Neural cell (in vitro differentiated cells): ENCODE data around the gene ASAP3. TPM values are rescaled to one million over a fixed set of nuclear protein-coding genes. Genes with fewer than 3 reads are reported as not detected.

Experiments used
- H2AFZ ChIP-seq: fragments of 200-600, 300-800 bp; sonication (generic), shearing (Covaris generic); 2 replicates; pipeline ENCODE4 v1.6.0; 2014; ENCODE audit warnings: low read depth, mild to moderate bottlenecking, antibody characterized with exemption, low read length, moderate library complexity
- H3F3A ChIP-seq: fragments of 200-600 bp; shearing (Covaris generic); 2 replicates; pipeline ENCODE4 v1.6.1; 2016; ENCODE audit warnings: mild to moderate bottlenecking, moderate library complexity, mixed read lengths, antibody characterized with exemption, low read length; ENCODE audit not compliant: insufficient read depth, poor library complexity, severe bottlenecking
- H3K27ac ChIP-seq: fragments of 200-600, 300-800 bp; sonication (generic), shearing (Covaris generic); 2 replicates; pipeline ENCODE4 v1.5.1; 2014; ENCODE audit warnings: mild to moderate bottlenecking, low read length, moderate library complexity
- H3K27me3 ChIP-seq: fragments of 300-800, 200-600 bp; sonication (generic), shearing (Covaris generic); 2 replicates; pipeline ENCODE4 v1.6.0; 2014; ENCODE audit warnings: mild to moderate bottlenecking, low read depth, low read length, moderate library complexity; ENCODE audit not compliant: insufficient read depth
- H3K36me3 ChIP-seq: fragments of 300-800, 200-600 bp; sonication (generic), shearing (Covaris generic); 2 replicates; pipeline ENCODE4 v1.5.1; 2014; ENCODE audit warnings: mild to moderate bottlenecking, antibody characterized with exemption, low read length, moderate library complexity; ENCODE audit not compliant: insufficient read depth
- H3K4me2 ChIP-seq: fragments of 300-800, 200-600 bp; sonication (generic), shearing (Covaris generic); 2 replicates; pipeline ENCODE4 v1.6.0; 2014; ENCODE audit warnings: mild to moderate bottlenecking, low read length
- H3K4me3 ChIP-seq: fragments of 300-800, 200-600 bp; sonication (generic), shearing (Covaris generic); 2 replicates; pipeline ENCODE4 v1.5.1; 2014; ENCODE audit warnings: mild to moderate bottlenecking, low read length, moderate library complexity
- H3K79me2 ChIP-seq: fragments of 200-600 bp; shearing (Covaris generic); replicated peaks from 2 replicates; pipeline ENCODE4 v1.6.0; 2014; ENCODE audit warnings: mild to moderate bottlenecking, low read length, moderate library complexity; ENCODE audit not compliant: insufficient read depth
- H3K9ac ChIP-seq: fragments of 300-800, 200-600 bp; sonication (generic), shearing (Covaris generic); 2 replicates; pipeline ENCODE4 v1.6.1; 2016; ENCODE audit warnings: mild to moderate bottlenecking, low read length, mixed read lengths
- H3K9me2 ChIP-seq: fragments of 200-600 bp; shearing (Covaris generic); 2 replicates; pipeline ENCODE4 v1.6.1; 2016; ENCODE audit warnings: mild to moderate bottlenecking, low read length, mixed read lengths; ENCODE audit not compliant: insufficient read depth
- H3K9me3 ChIP-seq: fragments of 200-600, 300-800 bp; sonication (generic), shearing (Covaris generic); 2 replicates; pipeline ENCODE4 v1.6.1; 2016; ENCODE audit warnings: mild to moderate bottlenecking, mixed run types, low read length, moderate library complexity, mixed read lengths
- H4K20me1 ChIP-seq: fragments of 200-600 bp; shearing (Covaris generic); 2 replicates; pipeline ENCODE4 v1.6.1; 2016; ENCODE audit warnings: mild to moderate bottlenecking, mixed run types; ENCODE audit not compliant: insufficient read depth
- EP300 ChIP-seq: fragments of 450-650 bp; conservative IDR thresholded peaks from 2 replicates; pipeline ENCODE4 v1.6.1; 2014; ENCODE audit warnings: antibody characterized with exemption, mild to moderate bottlenecking, moderate library complexity; ENCODE audit not compliant: poor library complexity, severe bottlenecking
- EZH2 ChIP-seq: fragments of 200-600, 300-800 bp; shearing (Covaris generic), sonication (generic); IDR thresholded peaks from 2 replicates; pipeline ENCODE4 v1.6.1; 2014; ENCODE audit warnings: antibody characterized with exemption, low read length, borderline replicate concordance, mild to moderate bottlenecking; ENCODE audit not compliant: insufficient read depth, poor library complexity, severe bottlenecking
- MXI1 ChIP-seq: fragments of 450-650 bp; conservative IDR thresholded peaks from 2 replicates; pipeline ENCODE4 v1.6.1; 2014; ENCODE audit warnings: antibody characterized with exemption, mild to moderate bottlenecking; ENCODE audit not compliant: poor library complexity, severe bottlenecking
- POLR2AphosphoS5 ChIP-seq: IDR thresholded peaks from 2 replicates; pipeline ENCODE4 v1.6.1; 2012
- RAD21 ChIP-seq: fragments of 450-650 bp; conservative IDR thresholded peaks from 2 replicates; pipeline ENCODE4 v1.6.1; 2014; ENCODE audit warnings: antibody characterized with exemption, mild to moderate bottlenecking, moderate library complexity
- SMC3 ChIP-seq: fragments of 450-650 bp; conservative IDR thresholded peaks from 2 replicates; pipeline ENCODE4 v1.6.1; 2014; ENCODE audit warnings: antibody characterized with exemption, mild to moderate bottlenecking, moderate library complexity; ENCODE audit not compliant: poor library complexity
- TAF1 ChIP-seq: IDR thresholded peaks from 2 replicates; pipeline ENCODE4 v1.6.1; 2012; ENCODE audit warnings: low read depth
- polyA plus RNA-seq: library from polyadenylated mRNA; depleted of rRNA; stranded (reverse); fragments of >200 nt; gene quantifications from 2 replicates; pipeline ENCODE4 v1.2.3, GENCODE V29; 2014
- TF ChIP-seq, protein P1 (sequence below): fragments of 450-650 bp; IDR thresholded peaks from 2 replicates; pipeline ENCODE4 v1.5.1; 2014; ENCODE audit warnings: antibody characterized with exemption, mild to moderate bottlenecking, moderate library complexity; ENCODE audit not compliant: poor library complexity, severe bottlenecking
- TF ChIP-seq, protein P2 (sequence below): IDR thresholded peaks from 2 replicates; pipeline ENCODE4 v1.6.1; 2012; ENCODE audit warnings: borderline replicate concordance

ASAP3 gene
- polyA plus RNA-seq, 1 donor from 2014 or later, result 24.9 TPM

DNA sequence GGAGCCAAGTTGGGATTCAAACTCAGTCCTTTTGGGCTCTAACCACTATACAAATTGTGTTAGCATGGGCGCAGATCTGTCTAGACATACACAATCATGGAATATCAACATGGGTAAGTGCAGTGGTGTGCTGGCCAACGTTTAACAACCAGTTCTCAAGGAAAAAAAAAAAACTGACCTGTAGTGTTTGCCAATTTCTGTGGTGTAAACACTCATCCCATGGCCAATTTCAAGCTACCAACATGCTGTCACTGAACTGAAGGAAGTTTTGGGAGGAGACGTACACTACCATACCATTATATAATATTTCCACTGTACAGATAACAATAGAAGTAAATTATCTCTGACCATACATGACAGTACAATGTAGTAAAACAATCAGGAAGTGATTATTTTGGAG, 62.6 kb downstream of the ASAP3 start:
- H4K20me1 ChIP-seq, result no peaks in the 10 kb centered on the region
- H3K9me3 ChIP-seq, result no peaks in the 10 kb centered on the region
- no peak for TF ChIP-seq EZH2
- no peak for TF ChIP-seq TAF1
- no peak for TF ChIP-seq SMC3
- no peak for TF ChIP-seq POLR2AphosphoS5
- no peak for TF ChIP-seq MXI1
- TF ChIP-seq RAD21, result no peak
- TF ChIP-seq, protein P1, sequence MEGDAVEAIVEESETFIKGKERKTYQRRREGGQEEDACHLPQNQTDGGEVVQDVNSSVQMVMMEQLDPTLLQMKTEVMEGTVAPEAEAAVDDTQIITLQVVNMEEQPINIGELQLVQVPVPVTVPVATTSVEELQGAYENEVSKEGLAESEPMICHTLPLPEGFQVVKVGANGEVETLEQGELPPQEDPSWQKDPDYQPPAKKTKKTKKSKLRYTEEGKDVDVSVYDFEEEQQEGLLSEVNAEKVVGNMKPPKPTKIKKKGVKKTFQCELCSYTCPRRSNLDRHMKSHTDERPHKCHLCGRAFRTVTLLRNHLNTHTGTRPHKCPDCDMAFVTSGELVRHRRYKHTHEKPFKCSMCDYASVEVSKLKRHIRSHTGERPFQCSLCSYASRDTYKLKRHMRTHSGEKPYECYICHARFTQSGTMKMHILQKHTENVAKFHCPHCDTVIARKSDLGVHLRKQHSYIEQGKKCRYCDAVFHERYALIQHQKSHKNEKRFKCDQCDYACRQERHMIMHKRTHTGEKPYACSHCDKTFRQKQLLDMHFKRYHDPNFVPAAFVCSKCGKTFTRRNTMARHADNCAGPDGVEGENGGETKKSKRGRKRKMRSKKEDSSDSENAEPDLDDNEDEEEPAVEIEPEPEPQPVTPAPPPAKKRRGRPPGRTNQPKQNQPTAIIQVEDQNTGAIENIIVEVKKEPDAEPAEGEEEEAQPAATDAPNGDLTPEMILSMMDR, result no peak
- TF ChIP-seq, protein P2, sequence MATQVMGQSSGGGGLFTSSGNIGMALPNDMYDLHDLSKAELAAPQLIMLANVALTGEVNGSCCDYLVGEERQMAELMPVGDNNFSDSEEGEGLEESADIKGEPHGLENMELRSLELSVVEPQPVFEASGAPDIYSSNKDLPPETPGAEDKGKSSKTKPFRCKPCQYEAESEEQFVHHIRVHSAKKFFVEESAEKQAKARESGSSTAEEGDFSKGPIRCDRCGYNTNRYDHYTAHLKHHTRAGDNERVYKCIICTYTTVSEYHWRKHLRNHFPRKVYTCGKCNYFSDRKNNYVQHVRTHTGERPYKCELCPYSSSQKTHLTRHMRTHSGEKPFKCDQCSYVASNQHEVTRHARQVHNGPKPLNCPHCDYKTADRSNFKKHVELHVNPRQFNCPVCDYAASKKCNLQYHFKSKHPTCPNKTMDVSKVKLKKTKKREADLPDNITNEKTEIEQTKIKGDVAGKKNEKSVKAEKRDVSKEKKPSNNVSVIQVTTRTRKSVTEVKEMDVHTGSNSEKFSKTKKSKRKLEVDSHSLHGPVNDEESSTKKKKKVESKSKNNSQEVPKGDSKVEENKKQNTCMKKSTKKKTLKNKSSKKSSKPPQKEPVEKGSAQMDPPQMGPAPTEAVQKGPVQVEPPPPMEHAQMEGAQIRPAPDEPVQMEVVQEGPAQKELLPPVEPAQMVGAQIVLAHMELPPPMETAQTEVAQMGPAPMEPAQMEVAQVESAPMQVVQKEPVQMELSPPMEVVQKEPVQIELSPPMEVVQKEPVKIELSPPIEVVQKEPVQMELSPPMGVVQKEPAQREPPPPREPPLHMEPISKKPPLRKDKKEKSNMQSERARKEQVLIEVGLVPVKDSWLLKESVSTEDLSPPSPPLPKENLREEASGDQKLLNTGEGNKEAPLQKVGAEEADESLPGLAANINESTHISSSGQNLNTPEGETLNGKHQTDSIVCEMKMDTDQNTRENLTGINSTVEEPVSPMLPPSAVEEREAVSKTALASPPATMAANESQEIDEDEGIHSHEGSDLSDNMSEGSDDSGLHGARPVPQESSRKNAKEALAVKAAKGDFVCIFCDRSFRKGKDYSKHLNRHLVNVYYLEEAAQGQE, result no peak
- no peak for TF ChIP-seq EP300
- H2AFZ ChIP-seq, result no peak overlapping the region
- H3K27ac ChIP-seq, result no peak overlapping the region
- H3K4me3 ChIP-seq, result no peak overlapping the region
- no peaks in the 10 kb centered on the region for H3K36me3 ChIP-seq
- no peaks in the 10 kb centered on the region for H3K9me2 ChIP-seq
- peaks cover 30% of the 10 kb centered on the region for H3K27me3 ChIP-seq
- no peaks in the 10 kb centered on the region for H3F3A ChIP-seq
- H3K79me2 ChIP-seq, result no peaks in the 10 kb centered on the region
- H3K9ac ChIP-seq, result no peak overlapping the region
- no peak overlapping the region for H3K4me2 ChIP-seq

DNA sequence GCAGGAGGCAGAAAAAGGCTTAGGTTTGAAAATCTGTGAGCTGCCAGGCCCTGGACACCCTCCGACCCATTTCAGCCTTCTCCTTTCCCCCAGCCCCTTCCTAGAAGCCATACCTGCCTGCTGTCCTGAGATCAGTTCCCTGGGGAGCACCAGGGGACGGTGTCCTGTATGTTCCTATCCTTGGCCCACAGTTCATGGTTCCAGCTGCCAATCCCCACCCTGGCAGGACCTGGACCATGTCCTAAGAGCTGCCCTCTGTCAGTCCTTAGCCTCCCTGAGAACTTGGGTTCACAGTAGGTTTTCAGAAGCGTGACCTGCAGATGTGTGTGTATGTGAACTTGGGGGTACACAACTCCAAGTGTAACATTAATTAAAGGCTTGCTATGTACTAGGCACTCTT, 63.2 kb downstream of the ASAP3 start:
- H3K9me2 ChIP-seq, result no peaks in the 10 kb centered on the region
- no peaks in the 10 kb centered on the region for H3K9me3 ChIP-seq
- H3K27me3 ChIP-seq, result peaks cover 30% of the 10 kb centered on the region
- H3F3A ChIP-seq, result no peaks in the 10 kb centered on the region
- H2AFZ ChIP-seq, result no peak overlapping the region
- H3K36me3 ChIP-seq, result no peaks in the 10 kb centered on the region
- no peak overlapping the region for H3K27ac ChIP-seq
- H3K79me2 ChIP-seq, result no peaks in the 10 kb centered on the region
- H3K9ac ChIP-seq, result no peak overlapping the region
- no peak overlapping the region for H3K4me2 ChIP-seq
- H3K4me3 ChIP-seq, result no peak overlapping the region
- TF ChIP-seq TAF1 (no peak), MXI1 (no peak), EP300 (no peak), POLR2AphosphoS5 (no peak), EZH2 (no peak), RAD21 (no peak), SMC3 (no peak)
- TF ChIP-seq, protein P2, result no peak
- TF ChIP-seq, protein P1, result no peak
- no peaks in the 10 kb centered on the region for H4K20me1 ChIP-seq
